GM23248 (cell line): ENCODE results near the gene RELN.

ENCODE experiments used
- EZH2 ChIP-seq: fragments of 200-600 bp; sonication (generic); IDR thresholded peaks from 2 replicates; pipeline ENCODE4 v1.6.1; 2018; ENCODE audit warnings: antibody characterized with exemption, mild to moderate bottlenecking; ENCODE audit not compliant: insufficient read depth, poor library complexity, severe bottlenecking
- EZH2phosphoT487 ChIP-seq: fragments of 200-600 bp; sonication (generic); IDR thresholded peaks from 2 replicates; pipeline ENCODE4 v1.6.1; 2018; ENCODE audit warnings: antibody characterized with exemption, moderate library complexity, mild to moderate bottlenecking, low read depth; ENCODE audit not compliant: insufficient read depth

GRCh38 chr7:103993551-103993950 is 4.1 kb upstream of the RELN start:
- TF ChIP-seq EZH2phosphoT487 (no peak), EZH2 (no peak)
